Nucleus accumbens (tissue), 56 donors: Measurements from ENCODE around the gene SOBP.
A peak's percentile ranks its signal among the peaks of the same experiment; 100 is the strongest.

Source experiments
- DNase-seq, 56 donors: peaks; one replicate each; lab custom pipeline; 2025; lab: John Stamatoyannopoulos, UW

SOBP gene

GRCh38 chr6:107611094-107611810 lies 121.3 kb downstream of the SOBP start:
- DNase-seq, result peak in 2 of 56 donors; percentile 7 to 31

- DNase-seq, result no peak
Measured at GRCh38 chr6:107612762-107613415, 123.0 kb downstream of the SOBP start.

- DNase-seq, result no peak
Measured at GRCh38 chr6:107613651-107614379, 123.9 kb downstream of the SOBP start.

- DNase-seq, result no peak
Measured at GRCh38 chr6:107614828-107615227, 124.9 kb downstream of the SOBP start.

GRCh38 chr6:107616775-107617174 lies 126.9 kb downstream of the SOBP start:
- DNase-seq, result peak in 1 of 56 donors; percentile 15

GRCh38 chr6:107617341-107617932 lies 127.5 kb downstream of the SOBP start:
- no peak for DNase-seq

- DNase-seq, result no peak
Measured at GRCh38 chr6:107618672-107619071, 128.8 kb downstream of the SOBP start.

GRCh38 chr6:107620732-107621131 lies 130.8 kb downstream of the SOBP start:
- no peak for DNase-seq

GRCh38 chr6:107621229-107621937 lies 131.5 kb downstream of the SOBP start:
- DNase-seq, result no peak

- DNase-seq, result no peak
Measured at GRCh38 chr6:107622269-107622668, 132.4 kb downstream of the SOBP start.

- DNase-seq, result no peak
Measured at GRCh38 chr6:107624050-107624449, 134.1 kb downstream of the SOBP start.

GRCh38 chr6:107624541-107624940 lies 134.6 kb downstream of the SOBP start:
- DNase-seq, result no peak

GRCh38 chr6:107625264-107625663 lies 135.3 kb downstream of the SOBP start:
- DNase-seq, result no peak

GRCh38 chr6:107626645-107627044 lies 136.7 kb downstream of the SOBP start:
- no peak for DNase-seq

- DNase-seq, result no peak
Measured at GRCh38 chr6:107627969-107628368, 138.1 kb downstream of the SOBP start.

- no peak for DNase-seq
Measured at GRCh38 chr6:107628878-107629277, 139.0 kb downstream of the SOBP start.

- DNase-seq, result no peak
Measured at GRCh38 chr6:107629548-107630129, 139.7 kb downstream of the SOBP start.

- DNase-seq, result no peak
Measured at GRCh38 chr6:107630348-107630977, 140.5 kb downstream of the SOBP start.

- no peak for DNase-seq
Measured at GRCh38 chr6:107632381-107633136, 142.6 kb downstream of the SOBP start.
